GM19397 (cell line): ENCODE measurements around the gene SHC2.

Experiments
- ATAC-seq: cut with Tn5 transposase; IDR thresholded peaks from one replicate; pipeline ENCODE4 v1.9.1; 2021; ENCODE audit warnings: mild to moderate bottlenecking, moderate library complexity; ENCODE audit not compliant: unreplicated experiment

The SHC2 gene

GRCh38 chr19:460877-461720 is at the start of gene SHC2:
Gene SHC2, minus strand, starts transcription at chr19:461033. Its CDS starts 37 bp downstream, at chr19:460996.
- no peak for ATAC-seq

- ATAC-seq = no peak
These were observed 47.6 kb upstream of the SHC2 start for GRCh38 chr19:508204-509150.

GRCh38 chr19:507286-508203 is 46.7 kb upstream of the SHC2 start, which contains the start of gene TPGS1:
Gene TPGS1, plus strand, starts transcription at chr19:507497. Its CDS starts 10 bp downstream, at chr19:507507.
- peak; percentile 56 for ATAC-seq

DNA sequence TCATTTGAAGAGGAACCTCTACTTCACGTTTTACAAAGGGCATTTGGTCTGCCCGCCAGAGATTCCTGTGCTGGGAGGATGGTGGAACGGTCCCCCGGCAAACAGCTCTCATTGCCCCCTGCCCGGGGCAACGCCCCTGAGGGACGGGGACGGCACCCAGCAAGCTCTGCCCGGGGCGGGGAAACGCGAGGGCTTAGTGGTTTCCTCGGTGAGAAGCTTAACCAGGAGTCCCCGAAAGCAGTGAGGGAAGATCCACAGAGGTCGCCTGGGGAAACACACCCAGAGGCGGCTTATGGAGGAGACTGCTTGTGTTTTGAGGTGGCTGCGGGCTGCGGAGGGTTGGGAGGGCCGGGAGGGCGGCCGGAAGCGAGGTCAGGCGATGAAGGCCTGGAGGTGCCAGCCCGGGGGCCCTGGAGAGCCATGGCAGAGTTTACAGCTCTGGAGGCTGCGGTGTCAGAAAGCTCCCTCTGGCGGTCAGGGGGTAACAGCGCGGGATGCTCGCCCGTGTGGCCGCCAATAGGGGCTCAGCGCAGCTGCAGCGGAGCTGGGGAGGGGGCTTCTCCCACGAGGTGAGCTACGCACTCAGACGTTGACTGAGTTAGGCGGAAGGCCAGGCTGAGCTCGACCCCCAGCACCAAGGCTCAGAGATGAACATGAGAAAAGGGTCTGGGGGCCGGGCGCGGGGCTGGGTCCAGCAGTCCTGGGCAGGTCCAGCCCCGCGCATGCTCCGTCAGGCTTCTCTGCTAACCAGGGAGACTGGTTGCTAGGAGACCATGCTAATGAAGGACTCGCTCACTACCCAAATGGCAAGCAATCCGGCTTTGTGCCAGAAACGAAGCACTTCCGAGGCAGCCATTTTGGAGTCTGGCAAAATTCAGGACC is 45.8 kb upstream of the SHC2 start:
- ATAC-seq = peak; percentile 63

DNA sequence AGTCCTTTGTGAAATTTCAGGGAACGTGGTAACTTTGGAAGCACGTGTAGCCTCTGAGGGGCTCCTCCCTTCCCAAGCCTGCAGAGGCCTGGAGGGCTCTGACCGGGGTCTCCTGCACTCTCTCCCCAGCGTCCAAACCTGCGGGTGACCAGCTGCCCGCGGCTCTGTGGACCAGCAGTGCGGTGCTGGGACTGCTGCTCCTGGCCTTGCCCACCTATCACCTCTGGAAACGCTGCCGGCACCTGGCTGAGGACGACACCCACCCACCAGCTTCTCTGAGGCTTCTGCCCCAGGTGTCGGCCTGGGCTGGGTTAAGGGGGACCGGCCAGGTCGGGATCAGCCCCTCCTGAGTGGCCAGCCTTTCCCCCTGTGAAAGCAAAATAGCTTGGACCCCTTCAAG is 43.8 kb upstream of the SHC2 start:
- ATAC-seq = no peak

DNA sequence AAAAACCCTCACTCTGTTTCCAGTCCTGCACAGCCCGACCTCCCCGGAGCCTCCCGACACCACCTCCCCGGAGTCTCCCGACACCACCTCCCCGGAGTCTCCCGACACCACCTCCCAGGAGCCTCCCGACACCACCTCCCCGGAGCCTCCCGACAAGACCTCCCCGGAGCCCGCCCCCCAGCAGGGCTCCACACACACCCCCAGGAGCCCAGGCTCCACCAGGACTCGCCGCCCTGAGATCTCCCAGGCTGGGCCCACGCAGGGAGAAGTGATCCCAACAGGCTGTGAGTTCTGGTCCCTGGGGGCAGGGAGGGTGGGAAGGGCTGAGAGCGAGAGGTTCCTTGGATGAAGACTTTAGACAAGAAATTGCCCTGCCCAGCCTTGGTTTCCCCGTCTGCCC is 40.8 kb upstream of the SHC2 start:
- ATAC-seq = no peak

GRCh38 chr19:498977-499623 is 38.3 kb upstream of the SHC2 start:
- ATAC-seq = no peak

DNA sequence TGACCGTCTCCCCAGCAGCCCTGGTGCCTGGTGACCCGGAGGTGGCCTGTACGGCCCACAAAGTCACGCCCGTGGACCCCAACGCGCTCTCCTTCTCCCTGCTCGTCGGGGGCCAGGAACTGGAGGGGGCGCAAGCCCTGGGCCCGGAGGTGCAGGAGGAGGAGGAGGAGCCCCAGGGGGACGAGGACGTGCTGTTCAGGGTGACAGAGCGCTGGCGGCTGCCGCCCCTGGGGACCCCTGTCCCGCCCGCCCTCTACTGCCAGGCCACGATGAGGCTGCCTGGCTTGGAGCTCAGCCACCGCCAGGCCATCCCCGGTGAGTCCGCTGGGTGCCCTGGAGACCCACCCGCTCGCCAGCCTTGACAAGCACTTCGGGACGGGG is 37.7 kb upstream of the SHC2 start:
- no peak for ATAC-seq

- no peak for ATAC-seq
These were observed 37.2 kb upstream of the SHC2 start for GRCh38 chr19:497869-498510.

DNA sequence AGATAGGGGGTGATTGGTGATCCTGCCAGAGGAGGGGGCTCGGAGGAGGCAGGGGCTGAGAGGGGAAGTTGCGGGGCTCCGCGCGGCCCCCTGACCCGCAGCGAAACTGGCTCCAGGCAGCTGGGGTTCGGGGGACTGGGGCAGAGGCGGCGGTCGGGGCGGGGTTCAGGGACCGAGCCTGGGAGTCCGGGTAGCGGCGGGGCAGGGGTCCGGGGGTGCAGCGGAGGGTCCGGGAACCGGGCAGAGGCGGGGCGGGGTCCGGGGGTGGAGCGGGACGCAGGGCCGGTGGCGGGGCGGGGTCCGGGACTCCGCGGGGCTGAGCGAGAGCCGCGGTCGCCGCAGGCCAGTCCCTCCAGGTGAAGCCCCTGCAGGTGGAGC is 36.6 kb upstream of the SHC2 start:
- ATAC-seq = no peak

GRCh38 chr19:496986-497385 is 36.2 kb upstream of the SHC2 start:
- no peak for ATAC-seq

GRCh38 chr19:496112-496665 is 35.4 kb upstream of the SHC2 start, which contains the start of gene MADCAM1:
Gene MADCAM1, plus strand, starts transcription at chr19:496486. Its CDS starts 14 bp downstream, at chr19:496500.
- no peak for ATAC-seq

- ATAC-seq = no peak
These were observed 34.7 kb upstream of the SHC2 start for GRCh38 chr19:495402-496111.

GRCh38 chr19:495081-495401 is 34.2 kb upstream of the SHC2 start:
- ATAC-seq = no peak

DNA sequence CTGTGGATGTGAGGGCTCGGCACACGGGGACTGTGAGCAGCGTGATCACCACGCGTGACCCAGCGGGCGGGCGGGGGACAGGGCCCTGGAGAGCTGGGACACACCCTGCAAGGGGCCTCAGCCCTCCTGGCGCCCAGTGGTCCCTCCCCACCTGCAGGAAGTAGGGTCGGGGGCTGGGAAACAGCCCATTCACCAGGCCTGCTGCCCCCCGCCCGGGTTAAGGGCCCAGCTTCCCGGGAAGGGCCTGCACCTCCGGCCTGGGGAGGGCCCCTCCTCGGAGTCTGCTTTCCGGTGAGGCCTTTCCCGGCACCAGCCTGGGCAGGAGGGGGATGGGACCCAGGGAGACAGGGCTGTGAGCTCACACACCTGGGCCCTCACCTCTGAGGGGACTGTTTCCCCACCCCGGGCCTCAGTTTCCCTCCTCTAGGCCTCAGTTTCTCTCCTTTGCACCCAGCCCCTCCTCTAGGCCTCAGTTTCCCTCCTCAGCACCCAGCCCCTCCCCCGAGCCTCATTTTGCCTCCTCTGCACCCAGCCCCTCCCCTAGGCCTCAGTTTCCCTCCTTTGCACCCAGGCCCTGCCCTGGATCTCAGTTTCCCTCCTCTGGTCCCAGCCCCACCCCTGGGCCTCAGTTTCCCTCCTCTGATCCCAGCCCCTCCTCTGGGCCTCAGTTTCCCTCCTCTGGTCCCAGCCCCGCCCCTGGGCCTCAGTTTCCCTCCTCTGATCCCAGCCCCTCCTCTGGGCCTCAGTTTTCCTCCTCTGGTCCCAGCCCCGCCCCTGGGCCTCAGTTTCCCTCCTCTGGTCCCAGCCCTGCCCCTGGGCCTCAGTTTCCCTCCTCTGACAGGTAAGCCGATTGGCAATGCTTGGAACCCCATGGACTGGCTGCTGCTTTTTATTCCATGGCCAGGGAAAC is 33.6 kb upstream of the SHC2 start:
- ATAC-seq = no peak

DNA sequence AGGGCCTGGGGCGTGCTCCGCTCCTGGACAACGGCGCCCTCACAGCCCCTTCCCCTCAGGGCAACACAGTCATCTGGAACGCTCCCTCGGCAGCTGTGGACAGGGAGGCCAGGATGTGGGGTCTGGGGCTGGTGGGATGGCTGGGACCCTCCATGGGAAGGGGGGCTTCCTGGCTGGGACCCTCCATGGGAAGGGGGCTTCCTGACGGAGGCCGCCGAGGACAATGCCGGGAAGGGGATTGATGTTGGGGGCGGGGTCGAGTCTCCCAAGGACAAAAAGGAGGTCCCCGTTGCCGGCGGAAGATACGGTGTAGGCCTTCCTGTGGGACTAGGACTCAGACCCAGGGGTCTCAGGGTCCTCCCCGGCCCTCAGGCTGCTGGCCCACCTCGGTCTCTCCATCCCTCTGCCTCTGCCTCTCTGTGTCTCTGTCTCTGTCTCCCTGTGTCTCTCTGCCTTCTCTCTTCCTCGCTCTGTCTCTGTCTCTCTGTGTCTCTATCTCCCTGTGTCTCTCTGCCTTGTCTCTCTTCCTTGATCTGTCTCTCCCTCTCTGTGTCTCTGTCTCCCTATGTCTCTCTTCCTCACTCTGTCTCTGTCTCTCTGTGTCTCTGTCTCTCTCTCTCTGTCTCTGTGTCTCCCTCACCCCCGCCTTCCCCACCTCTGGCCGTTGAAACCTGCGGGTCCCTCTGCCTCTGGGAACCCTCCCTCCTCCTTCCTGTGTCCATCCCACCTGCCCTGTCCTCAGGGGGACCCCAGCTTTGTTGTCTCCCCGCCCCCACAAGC is 32.7 kb upstream of the SHC2 start:
- no peak for ATAC-seq
